AG09319 (cell line): ENCODE measurements around the gene KCNC1.

Source experiments
- DNase-seq: peaks from one replicate; pipeline ENCODE4 v3.0.0-alpha.2; 2010; ENCODE audit warnings: low read depth; ENCODE audit errors: extremely low read depth
- CTCF ChIP-seq: IDR thresholded peaks from 2 replicates; pipeline ENCODE4 v1.5.1; 2011; ENCODE audit warnings: low read depth, mild to moderate bottlenecking, inconsistent platforms, low read length, moderate library complexity

Gene KCNC1

DNA sequence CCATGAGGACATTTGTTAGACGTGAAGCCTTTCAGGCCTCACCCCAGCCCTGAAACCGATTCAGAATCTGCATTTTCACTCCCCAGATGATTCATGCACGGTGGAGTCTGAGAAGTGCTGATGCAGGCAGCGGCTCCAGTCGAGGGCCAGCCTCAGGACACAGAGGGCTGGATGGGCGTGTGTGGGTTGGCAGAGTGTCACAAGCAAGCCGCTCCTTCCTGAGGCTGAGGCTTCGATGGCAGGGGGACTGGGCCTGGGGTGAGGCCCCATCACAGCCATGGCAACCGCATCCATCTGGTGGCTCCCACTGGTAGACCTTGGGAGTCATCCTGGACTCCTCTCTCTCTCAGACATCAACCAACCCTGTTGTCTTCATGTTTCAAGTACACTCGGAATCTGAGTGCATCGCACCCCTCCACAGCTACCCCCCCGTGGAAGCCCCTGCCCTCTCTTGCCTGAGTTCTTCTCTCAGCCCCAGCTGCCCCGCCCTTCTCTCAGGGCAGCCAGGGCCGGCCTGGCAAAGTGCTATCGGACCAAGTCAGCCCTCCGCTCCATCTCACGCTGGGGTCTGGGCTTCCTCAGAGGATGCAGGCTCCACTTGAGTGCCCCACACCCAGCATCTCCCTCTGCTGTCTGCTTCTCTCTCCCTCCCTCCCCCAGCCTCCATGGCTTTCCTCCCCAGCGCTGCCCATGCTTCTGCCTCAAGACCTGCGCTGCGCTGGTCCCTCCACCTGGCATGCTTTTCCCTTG is 10.6 kb downstream of the KCNC1 start:
- TF ChIP-seq CTCF: no peak
- DNase-seq: no peak

DNA sequence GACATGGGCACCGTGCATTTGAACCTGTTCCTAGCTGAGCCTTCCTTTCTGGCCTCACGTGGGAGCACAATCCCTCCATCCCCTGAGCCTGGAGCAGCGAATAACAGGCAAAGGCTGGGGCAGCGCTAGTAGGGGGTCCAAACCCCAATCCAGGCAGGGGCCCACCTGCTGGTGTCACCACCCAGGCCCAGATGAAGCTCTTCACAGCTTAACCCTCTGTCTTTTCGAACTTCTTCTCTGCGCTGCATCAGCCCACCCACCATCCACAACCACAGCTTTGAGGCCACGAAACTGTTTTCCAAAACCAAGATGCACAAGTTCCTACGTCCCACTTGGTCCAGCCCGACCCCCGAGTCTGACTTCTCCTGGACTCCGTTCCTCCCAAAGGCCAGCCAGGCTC is 11.5 kb downstream of the KCNC1 start:
- no peak for DNase-seq
- TF ChIP-seq CTCF: no peak

DNA sequence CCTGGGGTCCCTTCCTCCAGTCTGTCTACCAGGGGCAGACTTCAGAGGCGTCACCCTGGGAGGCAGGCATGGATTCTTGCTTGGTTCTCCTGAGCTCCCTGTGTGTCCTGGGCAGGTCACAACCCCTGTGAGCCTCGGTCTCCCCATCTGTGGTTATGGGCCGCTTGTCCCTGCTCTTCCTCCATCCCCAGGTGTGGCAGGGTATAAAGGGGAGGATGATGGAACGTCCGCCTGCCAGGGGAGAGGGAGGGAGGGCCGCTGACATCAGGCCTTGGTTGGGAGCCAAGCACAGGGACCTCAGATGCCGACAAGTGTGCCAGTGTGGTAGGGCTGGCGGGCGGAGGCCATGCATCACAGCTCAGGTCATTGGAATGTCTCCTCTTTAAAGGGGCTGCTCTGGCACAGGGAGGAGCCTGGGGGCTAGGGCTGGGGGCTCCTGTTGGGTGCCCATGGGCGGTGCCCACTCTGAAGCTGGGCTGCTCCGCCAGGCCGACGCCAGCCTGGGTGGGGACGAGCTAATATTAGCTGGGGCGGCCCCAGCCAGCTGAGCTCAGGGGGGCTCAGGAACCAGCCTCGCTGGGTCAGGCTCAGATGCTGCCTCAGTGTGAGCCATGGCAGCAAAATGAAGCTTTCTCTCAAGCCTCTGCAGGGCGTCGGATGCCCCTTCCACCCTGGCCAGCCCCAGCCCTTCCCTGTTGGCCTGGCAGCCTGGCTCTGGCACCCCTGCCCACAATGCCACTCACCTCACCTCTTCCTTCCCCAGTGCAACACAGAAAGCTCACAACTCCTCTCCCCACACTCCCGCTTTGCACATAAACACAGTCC is 12.8 kb downstream of the KCNC1 start:
- no peak for TF ChIP-seq CTCF
- DNase-seq: no peak

GRCh38 chr11:17748044-17748443 is 13.5 kb downstream of the KCNC1 start:
- no peak for TF ChIP-seq CTCF
- no peak for DNase-seq

DNA sequence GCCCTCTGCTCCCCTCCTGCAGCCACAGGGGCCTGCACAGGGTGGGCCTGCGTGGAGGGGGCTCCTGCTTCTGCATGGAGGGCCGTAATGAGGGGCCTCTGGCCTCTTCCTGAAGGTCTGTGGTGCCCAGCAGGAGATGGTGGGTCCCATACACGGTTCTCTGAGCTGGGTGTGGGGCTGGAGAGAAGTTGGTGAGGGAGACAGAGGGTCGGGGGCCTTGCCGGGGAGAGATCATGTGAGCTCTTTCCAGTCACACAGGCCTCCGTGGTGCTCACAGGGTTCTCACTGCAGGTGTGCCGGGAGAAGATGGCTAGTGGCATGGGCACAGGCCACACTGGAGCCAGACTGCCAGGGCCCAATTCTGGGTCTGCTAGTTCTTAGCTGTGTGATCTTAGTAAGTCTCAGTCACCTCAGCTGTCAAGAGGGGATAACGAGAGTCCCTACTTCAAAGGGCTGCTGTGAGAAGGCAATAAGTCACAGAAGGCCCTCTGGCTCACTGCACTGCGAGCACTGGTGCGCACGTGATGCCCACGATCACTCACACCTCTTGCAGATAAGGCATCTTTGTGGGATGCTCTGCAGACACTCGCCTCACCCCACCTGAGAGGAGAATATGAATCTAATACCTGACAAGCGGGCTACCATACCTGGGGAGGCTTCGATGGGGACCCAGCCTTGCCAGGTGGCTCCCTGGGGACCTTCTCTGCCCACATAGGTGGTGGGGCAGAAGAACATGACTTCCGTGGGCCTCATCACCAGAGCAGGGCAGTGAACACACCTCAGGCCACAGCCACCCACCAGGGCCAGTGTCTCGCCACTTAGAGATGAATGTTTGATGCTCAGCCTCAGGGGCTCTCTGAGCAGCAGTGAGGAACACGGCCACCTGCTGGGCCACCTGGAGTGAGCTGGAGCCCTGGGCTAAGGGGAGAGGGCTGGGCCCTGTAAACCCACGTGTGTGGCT is 14.5 kb downstream of the KCNC1 start:
- no peak for TF ChIP-seq CTCF

DNA sequence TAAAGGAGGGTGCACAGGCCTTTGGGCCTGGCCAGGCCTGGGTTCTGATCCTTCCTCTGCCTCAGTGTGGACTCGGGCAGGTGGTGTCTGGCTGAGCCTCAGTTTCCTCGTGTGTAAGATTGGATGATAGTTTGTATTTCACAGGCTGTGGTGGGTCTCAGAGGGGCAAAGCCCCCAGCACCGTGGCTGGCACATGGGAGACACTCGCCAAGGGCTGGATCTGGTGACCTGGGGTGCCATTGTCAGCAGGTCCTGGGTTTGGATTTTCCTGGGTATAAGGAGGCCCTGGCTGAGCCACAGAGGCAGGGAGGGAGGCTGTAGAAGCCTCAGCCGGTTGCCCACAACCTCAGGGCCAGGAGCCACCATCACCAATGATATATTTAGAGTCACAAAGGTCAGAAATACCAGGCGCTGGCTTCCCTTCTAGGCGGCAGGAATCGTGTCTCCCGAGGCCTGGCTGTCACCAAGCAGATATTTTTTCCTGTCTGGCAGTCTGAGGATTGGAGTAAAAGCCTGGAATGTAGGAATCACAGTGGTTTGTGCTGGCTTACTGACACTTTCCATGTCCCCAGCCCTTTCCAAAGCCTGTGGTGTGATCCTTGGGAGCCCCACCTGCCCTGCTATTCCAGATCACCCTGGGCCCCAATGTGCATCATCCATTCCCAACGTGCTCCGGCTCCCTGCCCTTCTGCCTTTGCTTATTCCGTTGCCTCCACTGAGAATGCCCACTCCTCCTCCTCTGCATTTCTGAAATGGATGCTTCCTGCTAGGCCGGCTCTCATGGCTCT is 15.6 kb downstream of the KCNC1 start:
- no peak for DNase-seq
- no peak for TF ChIP-seq CTCF

More for the DNA sequence above, 14.5 kb downstream of the KCNC1 start:
- no peak for DNase-seq
